Spleen (tissue), 7 donors: Measurements from ENCODE around the gene CNN2.

ENCODE experiments used
- CTCF ChIP-seq, 11 experiments: fragments of 200-600 bp in 7 of 11; fragments of 450-650 bp in 4 of 11; sonication (generic) in 4 of 11; IDR thresholded peaks in 8 of 11; conservative IDR thresholded peaks in 3 of 11; 1 replicate in 7 of 11; 2 replicates in 4 of 11; pipeline versions ENCODE4 v1.4.0 to v1.8.0; 2016 to 2021; ENCODE audit warnings: antibody characterized with exemption in 11 of 11, inconsistent platforms in 4 of 11, mild to moderate bottlenecking in 1 of 11
- POLR2A ChIP-seq, 3 donors: fragments of 450-650 bp; IDR thresholded peaks; one replicate each; pipeline ENCODE4 v1.5.1; 2017; ENCODE audit warnings: antibody characterized with exemption in 3 of 3, mild to moderate bottlenecking in 1 of 3
- POLR2AphosphoS5 ChIP-seq, 3 donors: sonication (generic); formaldehyde crosslinking; IDR thresholded peaks; one replicate each; pipeline ENCODE4 v1.5.1; 2017; ENCODE audit warnings: antibody characterized with exemption in 3 of 3
- donor health status: DM: no; HTN: no; CAD: no; lungs with moderate emphysema.
- donor health status: DM: no; HTN: no; CAD: no.
- donor health status: DM: no; HTN: no; CAD: no.

- no peak for TF ChIP-seq CTCF (IDR thresholded peaks at IDR 0.05 in 8 of 11, conservative IDR thresholded peaks at IDR 0.05 in 3 of 11)
- peak in 1 of 3 donors; percentile 46 for TF ChIP-seq POLR2AphosphoS5 (IDR thresholded peaks at IDR 0.05)
- TF ChIP-seq POLR2A (IDR thresholded peaks at IDR 0.05) = no peak
These were observed 49.3 kb upstream of the CNN2 start for GRCh38 chr19:977058-977464.
